Stimulated activated CD8-positive, alpha-beta memory T cell treated with anti-CD3 and anti-CD28 coated beads, Interleukin-2, amount 100 ng/mL, for 48 hours (primary cell): Measurements from ENCODE around the gene PCK1.

Source experiments
- DNase-seq, 2 donors: peaks; one replicate each; pipeline ENCODE4 v3.0.0-alpha.2; 2020; ENCODE audit warnings: low read depth in 2 of 2

The PCK1 gene

DNA sequence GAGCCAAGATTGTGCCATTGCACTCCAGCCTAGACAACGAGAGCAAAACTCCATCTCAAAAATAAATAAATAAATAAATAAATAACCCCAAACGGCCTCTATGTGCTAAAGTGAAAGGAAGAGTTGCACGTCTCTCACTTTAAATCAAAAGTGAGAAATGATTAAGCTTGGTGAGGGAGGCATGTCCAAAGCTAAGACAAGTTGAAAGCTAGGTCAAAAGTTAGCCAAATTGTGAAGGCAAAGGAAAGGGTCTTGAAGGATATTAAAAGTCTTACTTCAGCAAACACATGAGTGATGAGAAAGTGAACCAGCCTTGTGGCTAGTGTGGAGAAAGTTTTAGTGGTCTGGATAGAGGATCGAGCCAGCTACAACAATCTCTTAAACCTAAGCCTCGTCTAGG lies 45.0 kb downstream of the PCK1 start:
- DNase-seq = no peak

DNA sequence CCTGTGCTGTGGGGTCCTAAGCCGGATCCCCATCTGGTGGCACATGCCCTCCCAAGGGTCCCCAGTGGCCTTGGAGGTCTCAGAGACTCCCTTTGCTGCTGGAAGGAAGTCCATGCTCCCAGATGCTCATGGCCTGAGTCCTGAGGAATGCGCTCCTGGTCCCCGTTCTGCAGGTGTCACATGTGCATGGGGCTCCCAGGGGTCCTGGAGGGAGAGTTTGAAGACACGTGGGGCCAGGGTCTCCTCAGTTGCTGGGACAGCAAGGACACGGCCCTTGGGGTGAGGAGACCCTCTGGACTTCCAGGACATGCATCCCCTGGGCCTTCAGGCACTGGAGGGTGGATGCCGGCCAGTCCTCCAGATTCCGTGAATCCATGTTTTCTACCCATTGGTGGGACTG lies 47.6 kb downstream of the PCK1 start:
- DNase-seq = no peak

DNA sequence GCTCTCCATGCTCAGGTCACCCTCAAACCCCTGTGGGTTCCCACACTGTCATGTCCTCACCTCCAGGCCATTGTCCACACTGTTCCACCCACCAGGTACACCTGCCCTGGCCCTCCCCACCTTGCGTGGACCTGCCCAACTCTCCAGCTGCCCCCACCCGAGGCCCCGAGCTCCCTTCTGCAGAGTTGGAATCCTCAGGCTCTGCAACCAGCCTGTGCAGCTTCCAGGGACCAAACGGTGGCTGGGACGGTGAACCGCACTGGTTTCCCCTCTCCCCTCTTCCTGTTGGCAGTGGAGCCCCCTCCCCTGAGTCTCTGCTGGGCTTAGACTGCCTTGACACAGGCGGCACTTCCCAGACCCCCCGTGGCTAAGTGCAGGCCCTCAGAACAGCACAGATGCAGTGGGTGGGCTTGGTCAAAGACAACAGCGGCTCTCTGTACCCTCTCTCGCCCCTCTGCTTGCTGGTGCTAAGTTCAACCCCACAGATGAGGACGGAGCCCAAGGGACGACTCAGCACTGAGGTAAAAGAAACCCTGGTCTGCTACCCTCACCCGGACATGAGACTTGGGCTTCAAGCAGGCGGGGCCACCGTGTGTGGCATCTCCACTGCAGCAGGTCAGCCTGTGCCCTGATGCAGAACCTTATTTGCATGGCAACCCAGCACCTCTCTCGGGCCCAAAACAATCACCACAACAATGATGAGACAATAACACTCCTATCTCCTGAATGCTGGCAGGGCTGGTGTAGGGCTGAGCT lies 48.4 kb downstream of the PCK1 start:
- DNase-seq = no peak

DNA sequence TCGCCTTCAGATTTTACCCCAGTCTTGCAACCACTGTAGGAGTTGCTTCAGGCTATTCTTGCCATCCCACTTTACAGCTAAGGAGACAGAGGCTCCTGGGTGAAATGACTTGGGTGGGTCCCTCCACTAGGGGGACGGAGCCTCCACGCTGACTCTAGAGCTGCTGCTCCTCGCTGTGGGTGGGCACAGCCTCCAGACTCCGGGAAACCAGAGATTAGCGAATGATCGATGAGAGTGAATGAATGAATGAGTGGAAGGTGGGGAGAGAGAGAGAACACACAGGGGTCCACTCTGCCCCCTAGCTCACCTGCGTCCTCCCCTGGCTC lies 48.9 kb downstream of the PCK1 start:
- no peak for DNase-seq

DNA sequence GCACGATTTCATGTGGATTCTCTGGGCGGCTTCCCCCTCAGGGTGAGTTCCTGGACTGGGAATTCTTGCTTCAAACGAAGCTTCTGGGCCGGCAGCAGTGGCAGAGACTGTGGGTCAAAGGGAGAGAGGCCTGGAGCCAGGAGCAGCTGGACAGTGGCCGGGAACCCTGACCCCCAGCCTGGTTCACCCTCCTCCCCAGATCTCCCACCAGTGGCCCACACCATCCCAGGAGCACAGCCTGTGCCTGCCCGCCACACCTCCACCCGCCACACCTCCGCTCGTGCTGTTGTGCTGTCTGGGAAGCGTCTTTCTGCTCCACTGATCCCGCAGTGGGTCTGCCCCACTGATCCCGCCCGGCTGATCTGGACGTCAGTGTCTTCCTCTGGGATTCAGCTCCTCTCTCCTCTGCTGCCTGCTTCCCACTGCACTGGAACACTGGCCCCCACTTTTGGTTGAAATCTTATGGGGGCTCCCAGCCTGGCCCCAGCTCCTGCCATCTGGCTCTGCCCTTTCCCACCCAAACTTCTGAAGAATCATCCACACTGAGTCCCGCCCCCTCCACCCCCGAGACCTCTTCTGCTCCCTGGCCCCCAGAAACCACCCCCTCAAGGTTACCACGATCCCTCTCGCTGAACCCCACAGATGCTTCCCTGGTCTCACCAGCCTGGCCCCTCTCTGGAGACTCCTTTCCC lies 49.5 kb downstream of the PCK1 start:
- DNase-seq = no peak

DNA sequence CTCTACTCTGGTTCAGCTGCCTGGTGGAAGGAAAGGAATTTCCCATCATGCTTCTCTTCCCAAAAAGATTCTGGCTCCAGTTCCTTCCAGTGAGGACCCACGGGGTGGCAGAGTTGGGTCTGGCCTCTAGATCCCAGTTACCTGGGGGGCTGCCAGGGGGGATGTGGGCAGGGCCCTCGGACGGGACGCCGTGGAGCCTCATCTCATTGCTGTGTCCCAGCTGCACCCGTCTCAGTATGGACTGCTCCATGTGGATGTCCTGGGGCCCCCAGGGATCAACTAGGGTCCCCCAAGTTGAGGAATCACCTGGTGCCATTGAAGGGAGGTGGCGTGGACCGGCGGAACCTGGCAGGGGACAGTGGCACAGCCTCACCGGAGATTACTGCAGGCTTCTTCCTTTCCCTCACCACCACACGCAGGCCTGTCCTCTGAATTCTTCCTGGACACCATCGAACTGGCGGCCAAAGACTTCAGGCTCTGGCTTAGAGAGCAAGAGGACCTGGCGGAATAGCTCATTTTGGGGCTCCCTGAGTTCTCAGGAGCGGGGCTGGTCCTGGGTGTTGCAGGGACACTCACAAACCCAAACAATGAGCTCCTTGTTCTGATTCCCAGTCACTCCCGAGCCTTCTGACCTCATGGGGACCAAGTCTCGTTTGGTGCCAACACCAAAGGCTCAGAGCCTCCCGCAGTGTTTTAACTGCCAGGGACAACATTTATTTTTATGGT lies 50.8 kb downstream of the PCK1 start:
- no peak for DNase-seq

DNA sequence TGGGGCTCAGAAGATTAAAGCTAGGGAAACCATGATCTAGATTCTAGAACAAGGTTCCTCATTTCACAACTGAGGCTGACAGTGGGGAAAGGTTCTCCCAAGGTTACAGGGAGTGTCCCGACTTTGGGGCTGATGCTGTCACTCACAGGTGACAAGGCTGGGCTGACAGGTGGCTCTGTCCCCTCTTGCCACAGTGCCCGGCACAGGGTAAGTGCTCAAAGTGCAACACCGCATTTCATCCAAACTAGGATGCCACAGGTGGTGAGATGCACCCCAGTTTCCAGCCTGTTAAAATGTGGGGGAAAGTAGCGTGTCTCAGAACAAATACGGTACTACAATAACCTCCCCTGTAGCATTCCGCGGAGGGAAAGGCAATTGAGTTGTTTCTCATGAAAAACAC lies 51.5 kb downstream of the PCK1 start:
- DNase-seq = no peak

DNA sequence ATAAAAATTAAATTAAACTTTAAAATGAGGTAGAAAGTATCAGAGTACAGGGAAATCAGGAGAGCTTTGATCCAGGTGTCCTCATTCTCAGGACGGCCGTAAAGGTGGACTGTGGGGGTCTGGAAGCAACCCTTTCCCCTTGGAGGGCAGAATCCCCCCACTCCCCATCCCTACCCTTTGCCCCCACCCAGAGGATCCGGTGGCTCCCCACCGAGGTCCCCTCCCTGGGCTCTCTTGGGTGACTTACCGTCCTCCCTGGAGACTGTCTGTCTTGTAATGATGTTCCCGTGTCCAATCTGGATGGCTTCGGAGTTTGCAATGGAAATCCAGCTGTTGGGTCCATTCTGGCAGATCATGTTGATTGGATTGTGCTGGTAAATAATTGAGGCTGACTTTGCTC lies 52.0 kb downstream of the PCK1 start:
- DNase-seq = no peak

DNA sequence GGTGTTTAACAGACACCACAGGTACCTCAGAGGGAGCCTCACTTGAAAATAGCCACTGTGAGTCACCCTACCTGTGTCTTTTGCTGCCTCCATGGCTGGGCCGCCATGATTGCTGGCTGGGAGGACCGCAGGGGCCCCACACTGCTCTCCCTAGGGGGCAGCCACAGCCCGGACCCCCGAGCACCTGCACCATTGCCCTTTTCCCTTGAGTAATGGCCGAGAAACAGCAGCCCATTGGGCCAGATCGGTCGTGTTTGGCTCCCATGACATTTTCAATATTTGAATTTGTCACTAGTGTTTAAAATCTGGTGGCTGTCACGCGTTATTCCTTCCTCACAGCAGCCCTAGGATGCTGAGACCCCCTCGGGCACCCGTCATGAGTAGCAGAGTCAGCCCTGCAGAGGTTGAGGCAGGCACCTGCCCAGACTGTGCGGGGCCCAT lies 52.6 kb downstream of the PCK1 start:
- DNase-seq = no peak

DNA sequence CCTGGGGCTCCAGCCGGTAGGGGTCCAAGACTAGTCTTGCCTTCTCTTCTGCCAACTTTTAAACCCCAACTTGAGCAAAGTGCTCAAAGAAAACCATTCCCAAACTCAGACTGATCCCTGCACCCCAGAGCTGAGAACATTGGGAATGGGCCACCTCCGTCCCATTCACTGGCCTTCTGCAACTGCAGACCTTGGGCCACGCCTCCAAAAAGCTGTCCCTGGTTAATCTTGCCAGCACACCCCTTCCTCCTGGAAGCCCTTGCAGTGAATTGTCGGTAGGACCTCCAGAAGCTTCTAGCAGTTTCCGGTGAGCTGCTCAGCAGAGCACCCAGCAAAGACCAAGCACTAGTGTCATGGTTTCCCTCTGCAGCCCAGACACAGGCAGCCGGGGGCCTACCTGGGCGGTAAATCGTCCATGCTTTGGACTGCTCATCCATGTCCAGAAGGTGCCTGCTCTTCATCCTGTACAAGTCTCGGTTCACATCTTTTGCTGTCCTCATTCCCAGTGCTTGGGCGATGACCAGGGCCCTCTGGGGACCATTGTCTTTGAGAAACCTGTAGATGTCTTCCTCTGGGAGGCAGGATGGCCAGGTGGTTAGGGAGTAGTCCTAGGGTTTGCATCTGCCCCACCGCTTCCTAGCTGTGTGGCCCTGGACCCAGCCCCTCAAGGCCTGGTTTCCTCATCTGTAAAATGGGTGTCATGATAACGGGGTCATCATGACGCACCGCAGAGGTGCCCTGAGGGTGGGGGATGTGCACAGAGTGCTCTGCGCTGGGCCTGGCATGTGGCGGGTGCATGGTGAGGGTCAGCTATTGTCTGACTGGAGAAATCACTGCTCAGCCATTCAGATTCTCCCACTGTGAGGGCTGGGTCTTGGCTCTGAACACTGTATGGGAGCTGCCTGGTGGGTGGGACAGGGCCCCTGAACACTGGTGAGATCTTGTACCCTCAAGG lies 53.9 kb downstream of the PCK1 start:
- DNase-seq = no peak

DNA sequence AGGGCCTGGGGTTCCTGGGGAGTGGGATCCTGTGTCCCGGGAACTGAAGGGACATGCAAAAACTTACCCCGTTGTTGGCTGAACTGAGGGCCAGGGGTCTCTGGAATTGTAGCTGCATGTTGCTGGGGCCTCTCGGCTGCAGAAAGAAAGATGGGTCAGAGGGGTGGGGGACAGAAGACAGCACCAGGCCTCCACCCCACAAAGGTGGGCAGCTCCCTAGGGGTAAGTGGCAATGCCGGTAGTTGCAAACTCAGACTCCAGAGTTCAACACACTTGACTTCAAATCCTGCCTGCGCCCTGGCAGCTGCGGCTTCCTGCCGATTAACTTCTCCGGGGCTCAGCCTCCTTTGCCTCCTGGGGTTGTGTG lies 54.5 kb downstream of the PCK1 start:
- DNase-seq = no peak

DNA sequence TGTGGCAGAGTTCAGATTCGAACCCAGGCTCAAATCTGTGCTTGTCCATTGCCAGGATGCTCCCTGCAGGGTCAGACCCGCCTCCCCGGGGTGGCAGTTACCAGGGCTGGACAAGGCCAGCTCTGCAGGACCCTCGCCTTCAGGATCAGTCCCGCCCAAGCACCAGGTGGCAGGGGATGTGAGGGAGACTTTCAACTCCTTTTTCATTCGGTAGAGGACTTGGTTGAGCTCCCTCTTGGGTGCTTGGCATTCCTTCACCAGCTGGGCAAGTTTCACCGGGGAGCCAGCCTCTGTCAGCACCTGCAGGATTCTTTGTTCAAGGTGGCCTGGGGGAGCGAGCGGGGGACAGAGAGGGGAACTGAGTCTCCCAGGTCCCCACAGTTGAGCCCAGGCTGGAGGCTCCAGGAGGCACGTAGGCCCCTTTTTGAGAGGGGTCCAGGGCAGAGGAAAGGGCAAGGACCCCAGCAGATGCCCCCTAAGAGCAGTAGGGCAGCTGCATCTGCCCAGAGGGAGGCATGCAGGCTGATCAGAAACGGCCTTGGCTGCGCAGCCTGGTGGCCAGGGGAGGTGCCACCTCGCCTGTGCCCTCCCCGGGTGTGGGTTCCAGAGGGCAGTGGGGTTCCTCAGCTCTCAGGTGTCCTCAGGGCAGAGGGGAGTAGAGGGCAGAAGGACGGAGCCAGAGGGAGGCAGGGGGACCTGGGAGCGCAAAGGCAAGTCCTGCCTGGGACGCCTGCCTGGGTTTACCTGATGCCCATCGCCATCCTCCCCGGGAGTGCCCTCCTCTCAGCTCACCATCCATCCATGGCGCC lies 55.4 kb downstream of the PCK1 start:
- no peak for DNase-seq

DNA sequence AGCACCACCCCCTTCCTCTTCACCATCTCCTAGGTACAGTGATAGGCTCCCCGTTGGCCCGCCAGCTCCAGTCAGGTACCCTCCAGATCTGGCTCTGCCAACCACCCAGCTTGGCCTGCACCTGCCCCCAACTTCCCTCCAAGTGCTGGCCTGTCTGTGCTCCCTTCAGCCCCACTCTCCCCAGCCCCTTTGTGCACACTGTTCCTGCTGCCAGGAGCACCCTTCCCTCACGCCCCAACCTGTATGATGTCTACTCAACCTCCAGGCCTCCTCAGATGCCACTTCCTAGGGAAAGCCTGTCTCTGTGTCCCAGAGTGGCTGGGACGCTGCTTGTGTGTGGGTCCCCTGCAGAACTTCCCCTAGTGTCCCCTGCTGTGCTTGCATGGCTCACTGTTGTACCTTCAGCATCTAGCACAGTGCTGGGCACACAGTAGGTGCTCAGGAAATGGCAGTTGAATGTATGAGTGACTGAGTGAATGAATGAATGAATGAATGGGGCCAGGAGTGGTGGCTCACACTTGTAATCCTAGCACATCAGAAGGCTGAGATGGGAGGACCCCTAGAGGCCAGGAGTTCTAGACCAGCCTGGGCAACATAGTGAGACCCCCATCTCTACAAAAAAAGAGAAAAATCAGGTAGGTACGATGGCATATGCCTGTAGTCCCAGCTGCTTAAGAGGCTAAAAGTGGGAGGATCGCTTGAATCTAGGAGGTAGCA lies 56.3 kb downstream of the PCK1 start:
- DNase-seq = no peak
